Measurements from ENCODE around the gene ITGB4.

The ITGB4 gene

DNA sequence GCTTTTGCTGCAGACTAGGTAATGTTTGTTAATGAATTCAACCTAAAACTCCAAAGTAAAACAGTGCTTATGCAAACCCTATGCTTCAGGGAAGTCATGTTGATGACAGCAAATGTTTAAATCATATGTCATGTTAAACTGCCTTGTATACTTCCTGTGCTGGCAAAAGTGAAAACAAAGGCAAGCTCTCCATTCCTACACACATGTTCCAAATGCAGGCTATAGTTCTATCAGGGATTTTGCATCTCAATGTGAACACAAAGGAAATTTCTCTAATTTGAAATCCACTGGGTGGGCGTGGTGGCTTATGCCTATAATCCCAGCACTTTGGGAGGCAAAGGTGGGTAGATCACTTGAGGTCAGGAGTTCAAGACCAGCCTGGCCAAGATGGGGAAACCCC lies 82.6 kb downstream of the ITGB4 start:
- no peak for DNase-seq

DNA sequence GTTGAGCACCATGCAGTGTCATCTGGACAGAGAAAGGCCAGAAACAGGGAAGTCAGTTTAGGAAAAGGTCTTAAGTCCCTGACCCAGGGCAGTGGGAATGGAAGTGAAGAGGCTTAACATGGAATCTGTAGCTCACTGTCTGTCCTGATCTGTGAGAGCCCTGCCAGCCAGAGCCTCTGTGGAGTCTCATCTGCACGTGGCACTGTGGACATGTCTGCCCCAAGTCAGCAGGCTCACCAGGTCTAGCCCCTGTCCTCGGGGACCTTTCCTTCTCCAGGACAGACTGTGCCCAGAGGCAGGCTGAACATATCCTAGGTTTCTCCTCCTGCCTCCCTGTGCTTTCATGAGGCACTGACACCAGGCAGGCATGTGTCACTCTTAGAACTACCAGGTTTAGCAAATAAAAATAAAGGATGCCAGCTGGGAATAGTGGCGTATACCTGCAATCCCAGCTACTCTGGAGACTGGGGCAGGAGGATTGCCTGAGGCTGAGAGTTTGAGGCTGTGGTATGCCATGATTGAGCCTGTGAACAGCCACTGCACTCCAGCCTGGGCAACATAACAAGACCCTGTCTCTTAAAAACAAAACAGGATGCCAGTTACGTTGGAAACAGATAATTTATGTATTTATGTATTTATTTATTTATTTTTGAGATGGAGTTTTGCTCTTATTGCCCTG lies 85.7 kb downstream of the ITGB4 start:
- DNase-seq = no peak
